H1 (cell line): Measurements from ENCODE around the gene PPP1R12B. TPM values are rescaled to one million over a fixed set of nuclear protein-coding genes. Genes with fewer than 3 reads are reported as not detected.

Experiments used
- CTCF ChIA-PET: fragments of 300-600 bp; sonication (Branson Sonifier 250); formaldehyde crosslinking; loops from one replicate; lab custom pipeline; 2021; ENCODE audit not compliant: partially characterized antibody; lab: Charles Lee
- POLR2A ChIA-PET: fragments of 300-600 bp; sonication (Branson Sonifier 250); formaldehyde crosslinking; loops from one replicate; lab custom pipeline; 2021; ENCODE audit warnings: inconsistent platforms; ENCODE audit not compliant: partially characterized antibody; lab: Charles Lee
- DNase-seq, 2 experiments: peaks; one replicate each; pipeline versions ENCODE4 v3.0.0 to v3.0.0-alpha.2; 2010 to 2022; ENCODE audit warnings: low spot score in 2 of 2, low read depth in 1 of 2, mixed read lengths in 1 of 2
- FAIRE-seq: peaks from 2 replicates; lab custom pipeline; 2011; peaks lifted over from hg19 to GRCh38; lab: Jason Lieb, UNC
- H2AFZ ChIP-seq: 2 replicates; pipeline ENCODE4 v1.8.1; 2012; ENCODE audit warnings: low read length, inconsistent platforms
- H2AK5ac ChIP-seq: 2 replicates; pipeline ENCODE4 v1.6.1; 2013; ENCODE audit warnings: low read depth, low read length
- H2BK120ac ChIP-seq: replicated peaks from 2 replicates; pipeline ENCODE3; 2013; ENCODE audit warnings: low read depth, low read length, inconsistent platforms
- H2BK12ac ChIP-seq: 2 replicates; pipeline ENCODE4 v1.6.1; 2013; ENCODE audit warnings: low read depth, low read length
- H2BK15ac ChIP-seq: 2 replicates; pipeline ENCODE4 v1.6.1; 2013; ENCODE audit warnings: low read length
- H2BK20ac ChIP-seq: 2 replicates; pipeline ENCODE4 v1.6.1; 2013; ENCODE audit warnings: low read length
- H2BK5ac ChIP-seq: 2 replicates; pipeline ENCODE4 v1.6.1; 2013; ENCODE audit warnings: low read depth, low read length
- H3K14ac ChIP-seq: 2 replicates; pipeline ENCODE4 v1.6.1; 2013; ENCODE audit warnings: inconsistent platforms; ENCODE audit not compliant: insufficient read length
- H3K18ac ChIP-seq: 2 replicates; pipeline ENCODE4 v1.6.1; 2013; ENCODE audit warnings: low read length; ENCODE audit errors: extremely low read depth
- H3K23ac ChIP-seq: 2 replicates; pipeline ENCODE4 v1.6.1; 2013; ENCODE audit warnings: inconsistent platforms; ENCODE audit not compliant: insufficient read length
- H3K23me2 ChIP-seq: 2 replicates; pipeline ENCODE4 v1.6.1; 2013; ENCODE audit warnings: low read depth, low read length
- H3K27ac ChIP-seq: 2 replicates; pipeline ENCODE4 v1.6.1; 2011; ENCODE audit warnings: low read depth, low read length, inconsistent platforms
- H3K27me3 ChIP-seq, 4 experiments: replicated peaks in 1 of 4; 1 replicate in 1 of 4; 2 replicates in 3 of 4; pipeline versions ENCODE4 v1.6.1 to v1.8.1; 2011 to 2013; ENCODE audit warnings: low read length in 3 of 4, mild to moderate bottlenecking in 3 of 4, inconsistent platforms in 2 of 4, mixed read lengths in 2 of 4, moderate library complexity in 1 of 4; ENCODE audit not compliant: control insufficient read depth in 3 of 4, insufficient read depth in 3 of 4; ENCODE audit errors: extremely low read depth in 1 of 4
- H3K36me3 ChIP-seq, 4 experiments: 2 replicates each; pipeline versions ENCODE4 v1.6.1 to v1.8.1; 2011 to 2013; ENCODE audit warnings: mild to moderate bottlenecking in 4 of 4, low read length in 3 of 4, moderate library complexity in 2 of 4, control low read depth in 1 of 4, inconsistent platforms in 1 of 4; ENCODE audit not compliant: insufficient read depth in 4 of 4, control insufficient read depth in 2 of 4
- H3K4ac ChIP-seq: replicated peaks from 2 replicates; pipeline ENCODE3; 2013; ENCODE audit warnings: low read length, low read depth, mixed read lengths, inconsistent platforms; ENCODE audit not compliant: insufficient read length
- H3K4me1 ChIP-seq, 4 experiments: replicated peaks in 1 of 4; 1 replicate in 1 of 4; 2 replicates in 3 of 4; pipeline versions ENCODE4 v1.6.1 to v1.8.1; 2011 to 2013; ENCODE audit warnings: low read length in 3 of 4, inconsistent platforms in 2 of 4, mixed read lengths in 1 of 4; ENCODE audit not compliant: insufficient read depth in 4 of 4, control insufficient read depth in 3 of 4
- H3K4me2 ChIP-seq, 2 experiments: 2 replicates each; pipeline versions ENCODE4 v1.6.1 to v1.8.1; 2011 to 2013; ENCODE audit warnings: low read depth in 2 of 2, low read length in 2 of 2, control low read depth in 1 of 2, inconsistent platforms in 1 of 2, mild to moderate bottlenecking in 1 of 2; ENCODE audit not compliant: insufficient read depth in 1 of 2
- H3K4me3 ChIP-seq, 4 experiments: fragments of 200-600, 300-600 bp in 1 of 4; sonication (generic), shearing (Covaris generic), sonication (Bioruptor Twin) in 1 of 4; 2 replicates each; pipeline versions ENCODE4 v1.5.1 to v1.8.1; 2011 to 2016; ENCODE audit warnings: low read length in 4 of 4, low read depth in 3 of 4, control low read depth in 2 of 4, inconsistent platforms in 2 of 4, mild to moderate bottlenecking in 2 of 4, mixed read lengths in 1 of 4, moderate library complexity in 1 of 4; ENCODE audit not compliant: insufficient read depth in 2 of 4; ENCODE audit errors: extremely low read depth in 1 of 4
- H3K56ac ChIP-seq: replicated peaks from 2 replicates; pipeline ENCODE3; 2013; ENCODE audit warnings: low read depth, mild to moderate bottlenecking, mixed read lengths, low read length, inconsistent platforms; ENCODE audit not compliant: insufficient read length
- H3K79me1 ChIP-seq: 2 replicates; pipeline ENCODE4 v1.6.1; 2013; ENCODE audit warnings: low read depth, low read length, control low read depth
- H3K79me2 ChIP-seq, 2 experiments: 2 replicates each; pipeline versions ENCODE4 v1.6.1 to v1.8.1; 2012 to 2013; ENCODE audit warnings: low read length in 2 of 2, mild to moderate bottlenecking in 2 of 2, inconsistent platforms in 1 of 2; ENCODE audit not compliant: insufficient read depth in 2 of 2, control insufficient read depth in 1 of 2
- H3K9ac ChIP-seq, 4 experiments: replicated peaks in 1 of 4; 1 replicate in 1 of 4; 2 replicates in 3 of 4; pipeline versions ENCODE4 v1.6.1 to v1.8.1; 2011 to 2013; ENCODE audit warnings: low read depth in 3 of 4, low read length in 3 of 4, control low read depth in 2 of 4, mild to moderate bottlenecking in 2 of 4, moderate library complexity in 2 of 4, inconsistent platforms in 1 of 4; ENCODE audit errors: extremely low read depth in 1 of 4
- H3K9me3 ChIP-seq, 2 experiments: 2 replicates each; pipeline versions ENCODE4 v1.6.1 to v1.8.1; 2012 to 2013; ENCODE audit warnings: mild to moderate bottlenecking in 2 of 2, moderate library complexity in 2 of 2, control low read depth in 1 of 2, inconsistent platforms in 1 of 2, low read depth in 1 of 2, low read length in 1 of 2, mixed read lengths in 1 of 2; ENCODE audit not compliant: insufficient read depth in 2 of 2
- H4K20me1 ChIP-seq, 2 experiments: replicated peaks in 1 of 2; 2 replicates each; pipeline versions ENCODE3 to v1.8.1; 2011 to 2013; ENCODE audit warnings: inconsistent platforms in 2 of 2, low read length in 2 of 2, mild to moderate bottlenecking in 1 of 2; ENCODE audit not compliant: insufficient read depth in 2 of 2, control insufficient read depth in 1 of 2
- H4K5ac ChIP-seq: 2 replicates; pipeline ENCODE4 v1.6.1; 2013; ENCODE audit warnings: low read length, low read depth, mixed read lengths, inconsistent platforms; ENCODE audit not compliant: insufficient read length
- H4K8ac ChIP-seq: 2 replicates; pipeline ENCODE4 v1.8.0; 2013; ENCODE audit warnings: mild to moderate bottlenecking, moderate library complexity, low read length, inconsistent platforms; ENCODE audit not compliant: insufficient read depth; ENCODE audit errors: extremely low read depth
- H4K91ac ChIP-seq: replicated peaks from 2 replicates; pipeline ENCODE3; 2013; ENCODE audit warnings: low read length, mixed read lengths, inconsistent platforms; ENCODE audit not compliant: insufficient read length
- BRCA1 ChIP-seq: IDR thresholded peaks from 2 replicates; pipeline ENCODE4 v1.6.1; 2012; ENCODE audit warnings: low read depth, low read length, improper control_type of control experiment
- KDM1A ChIP-seq: fragments of 200-600, 300-600 bp; sonication (generic); IDR thresholded peaks from 2 replicates; pipeline ENCODE4 v1.7.1; 2016; ENCODE audit warnings: mild to moderate bottlenecking, low read length, borderline replicate concordance
- TCF12 ChIP-seq: IDR thresholded peaks from 2 replicates; pipeline ENCODE4 v1.6.1; 2011; ENCODE audit warnings: low read depth, mild to moderate bottlenecking, low read length
- TEAD4 ChIP-seq: IDR thresholded peaks from 2 replicates; pipeline ENCODE4 v1.6.1; 2012; ENCODE audit warnings: low read depth, low read length, inconsistent platforms, mixed read lengths
- WGBS, 2 experiments: shearing (Covaris generic) in 1 of 2; methylation state at CpG; one replicate each; pipeline versions ENCODE4 v1.1.6 to v1.1.7; 2013 to 2015; ENCODE audit warnings: low lambda C conversion rate in 2 of 2, mixed read lengths in 2 of 2, inconsistent platforms in 1 of 2, low coverage in 1 of 2, missing lambda C conversion rate in 1 of 2; ENCODE audit not compliant: insufficient replicate concordance in 2 of 2, insufficient coverage in 1 of 2, insufficient read length in 1 of 2; ENCODE audit errors: extremely low coverage in 1 of 2, missing lambda C conversion rate in 1 of 2; 5-methylcytosine and 5-hydroxymethylcytosine counted together
- polyA plus RNA-seq, 7 experiments: library from polyadenylated mRNA; depleted of rRNA in 3 of 7; stranded (reverse) in 5 of 7; unstranded in 2 of 7; fragments of >200 nt in 5 of 7; fragments of 200-250 nt in 2 of 7; gene quantifications; 1 replicate in 5 of 7; 2 replicates in 1 of 7; 4 replicates in 1 of 7; pipeline versions ENCODE4 v1.2.1 to v1.2.3, GENCODE V29; 2011 to 2013; ENCODE audit warnings: missing spikeins in 2 of 7, mixed read lengths in 2 of 7
- total RNA-seq: library from RNA; stranded (reverse); fragmentation: NEBNext Ultra II Directional; extraction: Animal tissue kit (Norgen Biotek cat#: 25700); gene quantifications from 2 replicates; pipeline ENCODE4 v1.2.1, GENCODE V29; 2021
- TF ChIP-seq, protein P1 (sequence below): IDR thresholded peaks from 2 replicates; pipeline ENCODE4 v1.6.1; 2011; ENCODE audit warnings: low read depth, mild to moderate bottlenecking, low read length; ENCODE audit not compliant: insufficient read depth

Gene PPP1R12B
- total and polyA plus RNA-seq, 2 of the 8 experiments (the other 6 are each of a cell fraction or from before 2014, with no cell fraction given) = 7.9 to 18.7 TPM

DNA sequence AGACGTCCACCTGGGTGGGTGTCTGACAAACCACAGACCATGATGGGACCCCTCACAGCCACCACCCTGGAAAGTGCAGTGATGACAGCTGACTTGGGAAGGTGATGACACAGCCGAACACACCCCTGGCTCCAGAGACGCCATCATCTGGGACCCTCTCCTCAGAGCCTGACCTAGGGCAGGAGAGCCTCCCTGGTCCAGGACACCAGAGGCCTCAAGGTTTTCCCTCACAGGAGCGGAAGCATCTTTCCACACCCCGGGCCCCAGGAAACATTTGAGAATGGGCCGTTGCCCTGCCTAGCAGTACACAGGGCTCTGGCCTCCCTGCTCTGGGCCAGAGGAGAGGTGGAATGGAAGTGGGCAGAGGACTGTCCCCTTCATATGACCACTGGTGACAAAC is 282.0 kb downstream of the PPP1R12B start:
- no peak overlapping the region for H2BK20ac ChIP-seq
- H4K8ac ChIP-seq = no peak overlapping the region
- peaks cover 0 to 6% (median 4%) of the 10 kb centered on the region in 4 experiments; a peak in 5 of 7 replicates for H3K4me1 ChIP-seq
- CTCF ChIA-PET = interaction anchor here (0.9 to 3.0 kb wide), 6 partner anchors 9 to 130 kb away, joined by 3 to 14 read pairs (median 5); no protein-coding TSS in a partner anchor
- no peak overlapping the region for H3K56ac ChIP-seq
- WGBS, 2 experiments = 93% methylated on average over 6 of the region's 6 CpGs; no CpG with 5 or more reads in 1 of the 2 experiments
- H4K91ac ChIP-seq = no peak overlapping the region
- H4K5ac ChIP-seq = no peak overlapping the region
- H3K36me3 ChIP-seq = no peaks in the 10 kb centered on the region
- no peaks in the 10 kb centered on the region for H3K27me3 ChIP-seq
- no peak overlapping the region for H3K4ac ChIP-seq
- H2BK15ac ChIP-seq = no peak overlapping the region
- no peaks in the 10 kb centered on the region for H3K23me2 ChIP-seq
- TF ChIP-seq TEAD4 = no peak
- TF ChIP-seq TCF12 = no peak
- TF ChIP-seq BRCA1 = no peak
- TF ChIP-seq, protein P1, sequence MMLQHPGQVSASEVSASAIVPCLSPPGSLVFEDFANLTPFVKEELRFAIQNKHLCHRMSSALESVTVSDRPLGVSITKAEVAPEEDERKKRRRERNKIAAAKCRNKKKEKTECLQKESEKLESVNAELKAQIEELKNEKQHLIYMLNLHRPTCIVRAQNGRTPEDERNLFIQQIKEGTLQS = no peak
- TF ChIP-seq KDM1A = no peak
- TF ChIP-seq, all 59 proteins: peak for 0
- Histone ChIP-seq H4K20me1 (no peaks in the 10 kb centered on the region), H3K23ac (no peak overlapping the region), H2BK12ac (no peak overlapping the region), H3K4me3 (no peak overlapping the region), H3K18ac (no peak overlapping the region), H2AK5ac (no peak overlapping the region), H2AFZ (no peak overlapping the region), H2BK120ac (no peak overlapping the region), H2BK5ac (no peak overlapping the region), H3K9me3 (no peaks in the 10 kb centered on the region), H3K79me1 (no peaks in the 10 kb centered on the region), H3K9ac (no peak overlapping the region), H3K79me2 (no peaks in the 10 kb centered on the region), H3K27ac (no peak overlapping the region), H3K4me2 (no peak overlapping the region), H3K14ac (no peak overlapping the region)
- no peak for FAIRE-seq
- DNase-seq = no peak
- POLR2A ChIA-PET = no interaction called here
